Liver (tissue), 10 donors: ENCODE measurements around the gene AMD1. TPM values are rescaled to one million over a fixed set of nuclear protein-coding genes. Genes with fewer than 3 reads are reported as not detected.

Source experiments
- DNase-seq: peaks from one replicate; pipeline ENCODE4 v3.0.0-alpha.2; 2017; ENCODE audit warnings: low spot score
- H3K27ac ChIP-seq, 2 donors: one replicate each; pipeline ENCODE4 v1.7.0; 2013; ENCODE audit warnings: inconsistent platforms in 2 of 2, low read length in 2 of 2, control low read depth in 1 of 2, low read depth in 1 of 2, mild to moderate bottlenecking in 1 of 2
- H3K27me3 ChIP-seq, 4 donors: one replicate each; pipeline versions ENCODE4 v1.6.1 to v1.7.0; 2013; ENCODE audit warnings: low read length in 3 of 4, inconsistent platforms in 1 of 4, mild to moderate bottlenecking in 1 of 4, moderate library complexity in 1 of 4; ENCODE audit not compliant: control insufficient read depth in 4 of 4, insufficient read depth in 4 of 4
- H3K36me3 ChIP-seq, 4 donors: one replicate each; pipeline versions ENCODE4 v1.6.1 to v1.7.0; 2013; ENCODE audit warnings: low read length in 3 of 4, mild to moderate bottlenecking in 3 of 4, low read depth in 1 of 4, moderate library complexity in 1 of 4; ENCODE audit not compliant: control insufficient read depth in 4 of 4, insufficient read depth in 3 of 4
- H3K4me1 ChIP-seq, 4 donors: one replicate each; pipeline versions ENCODE4 v1.6.1 to v1.7.0; 2013; ENCODE audit warnings: low read length in 3 of 4, mild to moderate bottlenecking in 3 of 4, moderate library complexity in 1 of 4; ENCODE audit not compliant: control insufficient read depth in 4 of 4, insufficient read depth in 4 of 4
- H3K4me3 ChIP-seq, 3 donors: one replicate each; pipeline versions ENCODE4 v1.6.1 to v1.7.0; 2013; ENCODE audit warnings: low read length in 3 of 3, control low read depth in 1 of 3, low read depth in 1 of 3, mild to moderate bottlenecking in 1 of 3
- H3K9ac ChIP-seq, 2 donors: one replicate each; pipeline ENCODE4 v1.7.0; 2013; ENCODE audit warnings: low read length in 2 of 2, mild to moderate bottlenecking in 2 of 2, moderate library complexity in 2 of 2, control low read depth in 1 of 2, low read depth in 1 of 2
- H3K9me3 ChIP-seq, 4 donors: one replicate each; pipeline versions ENCODE4 v1.6.1 to v1.7.0; 2013; ENCODE audit warnings: low read length in 3 of 4; ENCODE audit not compliant: control insufficient read depth in 4 of 4
- ATF3 ChIP-seq: IDR thresholded peaks from 2 replicates; pipeline ENCODE4 v1.6.1; 2016; ENCODE audit warnings: antibody characterized with exemption
- CTCF ChIP-seq: fragments of 150-350 bp; IDR thresholded peaks from 2 replicates; pipeline ENCODE4 v1.5.1; 2017; ENCODE audit warnings: improper control_type of control experiment, low read depth, low read length; ENCODE audit not compliant: missing input control
- EGR1 ChIP-seq, 2 donors: IDR thresholded peaks; 2 replicates each; pipeline ENCODE4 v1.6.1; 2016 to 2018; ENCODE audit warnings: antibody characterized with exemption in 2 of 2, low read depth in 2 of 2
- FOXA2 ChIP-seq: IDR thresholded peaks from 2 replicates; pipeline ENCODE4 v1.6.1; 2016; ENCODE audit warnings: antibody characterized with exemption
- GABPA ChIP-seq, 2 donors: IDR thresholded peaks in 1 of 2; conservative IDR thresholded peaks in 1 of 2; 2 replicates each; pipeline ENCODE4 v1.6.1; 2016; ENCODE audit warnings: antibody characterized with exemption in 2 of 2, mild to moderate bottlenecking in 1 of 2, moderate library complexity in 1 of 2
- HNF4A ChIP-seq, 2 donors: conservative IDR thresholded peaks; 2 replicates each; pipeline ENCODE4 v1.6.1; 2016; ENCODE audit warnings: antibody characterized with exemption in 2 of 2, mild to moderate bottlenecking in 2 of 2
- HNF4G ChIP-seq: IDR thresholded peaks from 2 replicates; pipeline ENCODE4 v1.6.1; 2016; ENCODE audit warnings: antibody characterized with exemption
- JUND ChIP-seq, 2 donors: IDR thresholded peaks; 2 replicates each; pipeline ENCODE4 v1.6.1; 2016; ENCODE audit warnings: antibody characterized with exemption in 2 of 2
- MAX ChIP-seq: IDR thresholded peaks from 2 replicates; pipeline ENCODE4 v1.6.1; 2016; ENCODE audit warnings: antibody characterized with exemption
- NR2F2 ChIP-seq: IDR thresholded peaks from 2 replicates; pipeline ENCODE4 v1.6.1; 2016; ENCODE audit warnings: antibody characterized with exemption
- REST ChIP-seq: IDR thresholded peaks from 2 replicates; pipeline ENCODE4 v1.6.1; 2016; ENCODE audit warnings: antibody characterized with exemption, mild to moderate bottlenecking
- RXRA ChIP-seq, 2 donors: IDR thresholded peaks; 2 replicates each; pipeline ENCODE4 v1.6.1; 2017 to 2018; ENCODE audit warnings: antibody characterized with exemption in 2 of 2, mild to moderate bottlenecking in 1 of 2
- SP1 ChIP-seq: IDR thresholded peaks from 2 replicates; pipeline ENCODE4 v1.6.1; 2018; ENCODE audit warnings: antibody characterized with exemption, mild to moderate bottlenecking
- TAF1 ChIP-seq: conservative IDR thresholded peaks from 2 replicates; pipeline ENCODE4 v1.6.1; 2016; ENCODE audit warnings: antibody characterized with exemption, mild to moderate bottlenecking
- YY1 ChIP-seq: IDR thresholded peaks from 2 replicates; pipeline ENCODE4 v1.6.1; 2016; ENCODE audit warnings: antibody characterized with exemption, mild to moderate bottlenecking
- ZBTB33 ChIP-seq: IDR thresholded peaks from 2 replicates; pipeline ENCODE4 v1.6.1; 2016; ENCODE audit warnings: antibody characterized with exemption
- WGBS: extraction: QIAGEN DNeasy Blood & Tissue Kit; methylation state at CpG from one replicate; pipeline ENCODE4 v1.1.7; 2013; 5-methylcytosine and 5-hydroxymethylcytosine counted together
- polyA plus RNA-seq, 2 donors: library from polyadenylated mRNA; stranded (reverse) in 1 of 2; unstranded in 1 of 2; fragments of 200-250 nt in 1 of 2; fragments of >200 nt in 1 of 2; fragmentation: Nextera tagmentation in 1 of 2; extraction: Ambion mirVana in 1 of 2; gene quantifications; one replicate each; pipeline versions ENCODE4 v1.2.1 to v1.2.3, GENCODE V29; 2013 to 2015
- small RNA-seq: library from RNA; depleted of rRNA; stranded (forward); fragments of <200 nt; gene quantifications from one replicate; pipeline ENCODE3, GENCODE V24; 2014
- total RNA-seq, 2 donors: library from RNA; depleted of rRNA; stranded (reverse); fragments of >200 nt; gene quantifications; one replicate each; pipeline ENCODE4 v1.2.3, GENCODE V29; 2014
- donor health status: healthy.
- donor health status: healthy.
- donor health status: healthy.
- donor health status: healthy.
- donor health status: healthy.

Gene AMD1
- total and polyA plus RNA-seq, 4 donors, result 14.5 to 46.4 (median 32.7) TPM

GRCh38 chr6:110944681-110945151 is 70.1 kb downstream of the AMD1 start:
- no peaks in the 10 kb centered on the region for H3K27me3 ChIP-seq
- TF ChIP-seq ATF3 (no peak), MAX (no peak), HNF4G (no peak), HNF4A (conservative IDR thresholded peaks at IDR 0.05) (no peak), NR2F2 (no peak), SP1 (no peak), EGR1 (IDR thresholded peaks at IDR 0.05; ENCODE audit: low read depth in 2 of 2) (no peak), RXRA (IDR thresholded peaks at IDR 0.05) (no peak), FOXA2 (no peak), CTCF (no peak), GABPA (IDR thresholded peaks at IDR 0.05 in 1 of 2, conservative IDR thresholded peaks at IDR 0.05 in 1 of 2) (no peak), ZBTB33 (no peak), YY1 (no peak), JUND (IDR thresholded peaks at IDR 0.05) (no peak), TAF1 (no peak), REST (no peak)
- no peaks in the 10 kb centered on the region for H3K4me1 ChIP-seq
- H3K9me3 ChIP-seq, result no peaks in the 10 kb centered on the region
- no peak overlapping the region for H3K27ac ChIP-seq
- no peak for DNase-seq
- no peak overlapping the region for H3K4me3 ChIP-seq
- 93% methylated on average over 1 of the region's 1 CpG for WGBS
- no peak overlapping the region for H3K9ac ChIP-seq
- H3K36me3 ChIP-seq, result no peaks in the 10 kb centered on the region

Small RNA genes lying within 50 kb of the gene (small RNA-seq; reads per million reads assigned to genes)
- gene RNU6-1115P, result not detected
- not detected for gene SNORA40C

Other genes with a start within 250 kb of the AMD1 start
- gene CDK19, start 59.3 kb upstream of the AMD1 start, total RNA-seq, result 1 to 10 TPM; 5.9 to 7.6 TPM
- 1 to 10 TPM; 1.8 to 2.0 TPM for gene CDK19, start 59.3 kb upstream of the AMD1 start, polyA plus RNA-seq
- gene GTF3C6, start 83.9 kb downstream of the AMD1 start, total RNA-seq, result 10 to 100 TPM; 16.3 to 20.4 TPM
- 10 to 100 TPM; 23.9 to 53.3 TPM for gene GTF3C6, start 83.9 kb downstream of the AMD1 start, polyA plus RNA-seq
- 10 to 100 TPM in 1 of 2 donors, 1 to 10 TPM in 1; 7.2 to 13.1 TPM for gene RPF2, start 107.3 kb downstream of the AMD1 start, total RNA-seq
- 10 to 100 TPM; 11.9 to 20.8 TPM for gene RPF2, start 107.3 kb downstream of the AMD1 start, polyA plus RNA-seq
- gene SLC16A10, start 212.7 kb downstream of the AMD1 start, total RNA-seq, result 10 to 100 TPM; 11.0 to 16.7 TPM
- 1 to 10 TPM; 1.8 to 5.8 TPM for gene SLC16A10, start 212.7 kb downstream of the AMD1 start, polyA plus RNA-seq